ENCODE measurements around the gene ZNF761.
"Not testable (repeated sequence)": the region's sequence is repeated elsewhere in the genome, so short reads cannot be mapped to it uniquely, and the experiment has no call there.

DNA sequence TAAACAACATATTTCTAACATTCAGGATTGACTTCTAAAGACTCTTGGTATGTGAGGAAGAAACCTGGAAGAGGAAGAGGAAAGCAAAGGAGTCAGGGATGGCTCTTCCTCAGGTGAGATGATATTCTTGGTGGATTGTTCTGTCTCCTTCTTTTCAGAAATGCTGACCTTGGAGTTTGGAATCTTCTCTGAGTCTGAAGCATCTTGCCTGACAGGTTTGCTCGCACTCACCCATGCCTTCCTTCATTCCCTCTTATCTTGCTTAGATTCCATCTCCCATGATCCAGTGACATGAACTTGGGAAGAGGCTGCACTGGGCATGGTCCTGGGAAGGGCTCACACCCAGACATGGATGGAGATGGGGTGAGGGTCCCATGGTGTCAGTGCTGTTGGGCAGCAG, 33.9 kb upstream of the ZNF761 start:
- TF ChIP-seq EP300 (IDR thresholded peaks at IDR 0.05): not testable (repeated sequence)
- TF ChIP-seq, protein P1, sequence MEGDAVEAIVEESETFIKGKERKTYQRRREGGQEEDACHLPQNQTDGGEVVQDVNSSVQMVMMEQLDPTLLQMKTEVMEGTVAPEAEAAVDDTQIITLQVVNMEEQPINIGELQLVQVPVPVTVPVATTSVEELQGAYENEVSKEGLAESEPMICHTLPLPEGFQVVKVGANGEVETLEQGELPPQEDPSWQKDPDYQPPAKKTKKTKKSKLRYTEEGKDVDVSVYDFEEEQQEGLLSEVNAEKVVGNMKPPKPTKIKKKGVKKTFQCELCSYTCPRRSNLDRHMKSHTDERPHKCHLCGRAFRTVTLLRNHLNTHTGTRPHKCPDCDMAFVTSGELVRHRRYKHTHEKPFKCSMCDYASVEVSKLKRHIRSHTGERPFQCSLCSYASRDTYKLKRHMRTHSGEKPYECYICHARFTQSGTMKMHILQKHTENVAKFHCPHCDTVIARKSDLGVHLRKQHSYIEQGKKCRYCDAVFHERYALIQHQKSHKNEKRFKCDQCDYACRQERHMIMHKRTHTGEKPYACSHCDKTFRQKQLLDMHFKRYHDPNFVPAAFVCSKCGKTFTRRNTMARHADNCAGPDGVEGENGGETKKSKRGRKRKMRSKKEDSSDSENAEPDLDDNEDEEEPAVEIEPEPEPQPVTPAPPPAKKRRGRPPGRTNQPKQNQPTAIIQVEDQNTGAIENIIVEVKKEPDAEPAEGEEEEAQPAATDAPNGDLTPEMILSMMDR (IDR thresholded peaks at IDR 0.05): not testable (repeated sequence)
